Measurements from ENCODE around the gene TBCD.

TBCD gene

GRCh38 chr17:82729479-82730260, 22.2 kb upstream of the TBCD start:
- TF ChIP-seq, protein P1, sequence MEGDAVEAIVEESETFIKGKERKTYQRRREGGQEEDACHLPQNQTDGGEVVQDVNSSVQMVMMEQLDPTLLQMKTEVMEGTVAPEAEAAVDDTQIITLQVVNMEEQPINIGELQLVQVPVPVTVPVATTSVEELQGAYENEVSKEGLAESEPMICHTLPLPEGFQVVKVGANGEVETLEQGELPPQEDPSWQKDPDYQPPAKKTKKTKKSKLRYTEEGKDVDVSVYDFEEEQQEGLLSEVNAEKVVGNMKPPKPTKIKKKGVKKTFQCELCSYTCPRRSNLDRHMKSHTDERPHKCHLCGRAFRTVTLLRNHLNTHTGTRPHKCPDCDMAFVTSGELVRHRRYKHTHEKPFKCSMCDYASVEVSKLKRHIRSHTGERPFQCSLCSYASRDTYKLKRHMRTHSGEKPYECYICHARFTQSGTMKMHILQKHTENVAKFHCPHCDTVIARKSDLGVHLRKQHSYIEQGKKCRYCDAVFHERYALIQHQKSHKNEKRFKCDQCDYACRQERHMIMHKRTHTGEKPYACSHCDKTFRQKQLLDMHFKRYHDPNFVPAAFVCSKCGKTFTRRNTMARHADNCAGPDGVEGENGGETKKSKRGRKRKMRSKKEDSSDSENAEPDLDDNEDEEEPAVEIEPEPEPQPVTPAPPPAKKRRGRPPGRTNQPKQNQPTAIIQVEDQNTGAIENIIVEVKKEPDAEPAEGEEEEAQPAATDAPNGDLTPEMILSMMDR (IDR thresholded peaks at IDR 0.05; ENCODE audit: borderline replicate concordance, control extremely low read depth, extremely low read depth, insufficient read depth, missing control alignments): no peak
- no peak for DNase-seq (ENCODE audit: low spot score)
- in situ Hi-C loops (cut with MboI; ENCODE audit: low sequenced_read_pairs, unreplicated experiment): no loop called here

- in situ Hi-C loops (cut with MboI; ENCODE audit: low sequenced_read_pairs, unreplicated experiment): no loop called here
- TF ChIP-seq, protein P1 (IDR thresholded peaks at IDR 0.05; ENCODE audit: borderline replicate concordance, control extremely low read depth, extremely low read depth, insufficient read depth, missing control alignments): no peak
- no peak for DNase-seq (ENCODE audit: low spot score)
These were observed 19.6 kb upstream of the TBCD start for GRCh38 chr17:82732118-82732743.

GRCh38 chr17:82734987-82735866, 16.6 kb upstream of the TBCD start, which contains the start of gene FN3K:
TSS of gene FN3K (plus strand) at chr17:82735615. CDS start at chr17:82735637, 22 bp downstream.
- TF ChIP-seq, protein P1 (IDR thresholded peaks at IDR 0.05; ENCODE audit: borderline replicate concordance, control extremely low read depth, extremely low read depth, insufficient read depth, missing control alignments): no peak
- DNase-seq (ENCODE audit: low spot score): peak; percentile 57
- in situ Hi-C loops (cut with MboI; ENCODE audit: low sequenced_read_pairs, unreplicated experiment): no loop called here

GRCh38 chr17:82736511-82737185, 15.2 kb upstream of the TBCD start:
- in situ Hi-C loops (cut with MboI; ENCODE audit: low sequenced_read_pairs, unreplicated experiment): no loop called here
- TF ChIP-seq, protein P1 (IDR thresholded peaks at IDR 0.05; ENCODE audit: borderline replicate concordance, control extremely low read depth, extremely low read depth, insufficient read depth, missing control alignments): no peak
- DNase-seq (ENCODE audit: low spot score): no peak

GRCh38 chr17:82737967-82738877, 13.6 kb upstream of the TBCD start:
- TF ChIP-seq, protein P1 (IDR thresholded peaks at IDR 0.05; ENCODE audit: borderline replicate concordance, control extremely low read depth, extremely low read depth, insufficient read depth, missing control alignments): no peak
- in situ Hi-C loops (cut with MboI; ENCODE audit: low sequenced_read_pairs, unreplicated experiment): no loop called here
- DNase-seq (ENCODE audit: low spot score): no peak

Measured in GM13976 (cell line).